ENCODE results near the gene C2orf92.

DNA sequence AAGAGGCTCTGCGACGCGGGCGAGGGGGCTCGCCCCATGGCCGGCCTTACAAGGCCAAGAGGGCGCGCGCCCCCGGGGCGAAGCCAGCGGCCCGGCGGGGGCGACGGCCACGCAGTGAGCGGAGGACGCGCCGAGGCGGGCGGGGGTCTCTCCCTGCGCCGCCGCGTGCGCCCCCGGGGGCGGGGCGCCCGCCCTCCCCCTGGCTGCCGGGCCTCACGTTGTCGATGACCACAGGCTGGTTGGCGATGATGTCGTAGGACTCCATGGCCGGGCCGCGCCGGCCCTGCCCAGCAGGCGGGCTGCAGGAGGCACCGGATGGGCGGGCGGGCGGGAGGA, 5.9 kb upstream of the C2orf92 start:
- no peak for TF ChIP-seq EZH2 (IDR thresholded peaks at IDR 0.05; ENCODE audit: low read length, missing control alignments)
- TF ChIP-seq, protein P1, sequence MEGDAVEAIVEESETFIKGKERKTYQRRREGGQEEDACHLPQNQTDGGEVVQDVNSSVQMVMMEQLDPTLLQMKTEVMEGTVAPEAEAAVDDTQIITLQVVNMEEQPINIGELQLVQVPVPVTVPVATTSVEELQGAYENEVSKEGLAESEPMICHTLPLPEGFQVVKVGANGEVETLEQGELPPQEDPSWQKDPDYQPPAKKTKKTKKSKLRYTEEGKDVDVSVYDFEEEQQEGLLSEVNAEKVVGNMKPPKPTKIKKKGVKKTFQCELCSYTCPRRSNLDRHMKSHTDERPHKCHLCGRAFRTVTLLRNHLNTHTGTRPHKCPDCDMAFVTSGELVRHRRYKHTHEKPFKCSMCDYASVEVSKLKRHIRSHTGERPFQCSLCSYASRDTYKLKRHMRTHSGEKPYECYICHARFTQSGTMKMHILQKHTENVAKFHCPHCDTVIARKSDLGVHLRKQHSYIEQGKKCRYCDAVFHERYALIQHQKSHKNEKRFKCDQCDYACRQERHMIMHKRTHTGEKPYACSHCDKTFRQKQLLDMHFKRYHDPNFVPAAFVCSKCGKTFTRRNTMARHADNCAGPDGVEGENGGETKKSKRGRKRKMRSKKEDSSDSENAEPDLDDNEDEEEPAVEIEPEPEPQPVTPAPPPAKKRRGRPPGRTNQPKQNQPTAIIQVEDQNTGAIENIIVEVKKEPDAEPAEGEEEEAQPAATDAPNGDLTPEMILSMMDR (conservative IDR thresholded peaks at IDR 0.05 in 1 of 2, IDR thresholded peaks at IDR 0.05 in 1 of 2; ENCODE audit: low read depth in 1 of 2, low read length in 2 of 2), result no peak

Data from fibroblast of lung (primary cell).